CD4-positive, alpha-beta T cell (primary cell): ENCODE results near the gene KCNMA1. TPM values are rescaled to one million over a fixed set of nuclear protein-coding genes. Genes with fewer than 3 reads are reported as not detected.

Source experiments
- ATAC-seq: fragments of 200-7000 bp; cut with Tn5 transposase; one replicate; pipeline ENCODE4 v1.10.0; 2022; ENCODE audit warnings: mild to moderate bottlenecking; ENCODE audit not compliant: poor library complexity
- CTCF ChIA-PET: fragments of 350-600 bp; sonication (Branson Sonifier 250); formaldehyde crosslinking; loops from one replicate; lab custom pipeline; 2021; ENCODE audit warnings: antibody characterized with exemption, inconsistent platforms; lab: Charles Lee
- POLR2A ChIA-PET: fragments of 350-600 bp; sonication (Branson Sonifier 250); formaldehyde crosslinking; loops from one replicate; lab custom pipeline; 2021; ENCODE audit warnings: antibody characterized with exemption, inconsistent platforms; lab: Charles Lee
- DNase-seq, 14 experiments: peaks; one replicate each; pipeline ENCODE4 v3.0.0-alpha.2; 2013 to 2020; ENCODE audit warnings: mixed read lengths in 2 of 14
- H3K27ac ChIP-seq, 2 donors: one replicate each; pipeline versions ENCODE4 v1.5.1 to v1.7.0; 2013; ENCODE audit warnings: low read length in 2 of 2, low read depth in 1 of 2, mild to moderate bottlenecking in 1 of 2
- H3K27me3 ChIP-seq, 2 experiments: 1 replicate in 1 of 2; 2 replicates in 1 of 2; pipeline versions ENCODE4 v1.6.1 to v1.7.0; 2013; ENCODE audit warnings: low read length in 2 of 2, control low read depth in 1 of 2, mild to moderate bottlenecking in 1 of 2, moderate library complexity in 1 of 2; ENCODE audit not compliant: insufficient read depth in 2 of 2, control insufficient read depth in 1 of 2
- H3K36me3 ChIP-seq: one replicate; pipeline ENCODE4 v1.6.1; 2013; ENCODE audit warnings: low read length, control low read depth; ENCODE audit not compliant: insufficient read depth
- H3K4me1 ChIP-seq: one replicate; pipeline ENCODE4 v1.6.1; 2013; ENCODE audit warnings: low read length, control low read depth; ENCODE audit not compliant: insufficient read depth
- H3K4me3 ChIP-seq: one replicate; pipeline ENCODE4 v1.5.1; 2013; ENCODE audit warnings: mild to moderate bottlenecking, low read length, moderate library complexity
- H3K9me3 ChIP-seq, 2 experiments: 1 replicate in 1 of 2; 2 replicates in 1 of 2; pipeline versions ENCODE4 v1.6.1 to v1.7.0; 2013; ENCODE audit warnings: low read length in 2 of 2, mild to moderate bottlenecking in 2 of 2, control low read depth in 1 of 2, moderate library complexity in 1 of 2; ENCODE audit not compliant: control insufficient read depth in 1 of 2, insufficient read depth in 1 of 2
- H3K27ac Mint-ChIP-seq: one replicate; pipeline ENCODE4 v1.8.0; 2020; ENCODE audit warnings: mixed read lengths
- H3K27me3 Mint-ChIP-seq: one replicate; pipeline ENCODE4 v1.8.0; 2021; ENCODE audit warnings: mixed read lengths
- H3K36me3 Mint-ChIP-seq: one replicate; pipeline ENCODE4 v1.8.0; 2021; ENCODE audit warnings: low read depth, mixed read lengths
- H3K4me1 Mint-ChIP-seq: one replicate; pipeline ENCODE4 v1.8.0; 2021; ENCODE audit warnings: low read depth, mixed read lengths
- H3K4me3 Mint-ChIP-seq: one replicate; pipeline ENCODE4 v1.8.0; 2020; ENCODE audit warnings: mild to moderate bottlenecking, mixed read lengths
- H3K9me3 Mint-ChIP-seq: one replicate; pipeline ENCODE4 v1.8.0; 2020; ENCODE audit warnings: mixed read lengths
- intact Hi-C, 2 experiments: fragments of 100-400 bp; cut with DNase I in 1 of 2; cut with micrococcal nuclease in 1 of 2; formaldehyde crosslinking; loops; one replicate each; pipeline versions ENCODE4 v1.15.1 to v1.9.0; 2023 to 2025; cut with DNase I, micrococcal nuclease
- total RNA-seq, 174 experiments: library from RNA in 2 of 174; stranded (reverse) in 2 of 174; gene quantifications; one replicate each; pipeline ENCODE4 v1.2.3 and lab custom pipeline; 2021 to 2026
- TF ChIP-seq, protein P1 (sequence below): fragments of 200-600 bp; IDR thresholded peaks from one replicate; pipeline ENCODE4 v1.8.0; 2022; ENCODE audit warnings: antibody characterized with exemption, mild to moderate bottlenecking

Gene KCNMA1
- total RNA-seq, 2 experiments from 2014 or later = not detected

- intact Hi-C loops = no loop called here
- POLR2A ChIA-PET = no interaction called here
These were observed 567.3 kb downstream of the KCNMA1 start for GRCh38 chr10:77070346-77070745.

GRCh38 chr10:77068969-77069368, 568.6 kb downstream of the KCNMA1 start:
- Histone ChIP-seq H3K27ac (no peak overlapping the region), H3K36me3 (no peaks in the 10 kb centered on the region), H3K4me3 (no peak overlapping the region), H3K27me3 (no peaks in the 10 kb centered on the region), H3K4me1 (no peaks in the 10 kb centered on the region), H3K9me3 (no peaks in the 10 kb centered on the region)
- Mint-ChIP-seq H3K36me3 (no peaks in the 10 kb centered on the region), H3K27me3 (no peaks in the 10 kb centered on the region), H3K27ac (no peak overlapping the region), H3K4me3 (no peak overlapping the region), H3K9me3 (no peaks in the 10 kb centered on the region), H3K4me1 (no peaks in the 10 kb centered on the region)
- CTCF ChIA-PET = no interaction called here
- POLR2A ChIA-PET = no interaction called here
- DNase-seq = no peak
- ATAC-seq = no peak
- intact Hi-C loops = no loop called here
- TF ChIP-seq, protein P1, sequence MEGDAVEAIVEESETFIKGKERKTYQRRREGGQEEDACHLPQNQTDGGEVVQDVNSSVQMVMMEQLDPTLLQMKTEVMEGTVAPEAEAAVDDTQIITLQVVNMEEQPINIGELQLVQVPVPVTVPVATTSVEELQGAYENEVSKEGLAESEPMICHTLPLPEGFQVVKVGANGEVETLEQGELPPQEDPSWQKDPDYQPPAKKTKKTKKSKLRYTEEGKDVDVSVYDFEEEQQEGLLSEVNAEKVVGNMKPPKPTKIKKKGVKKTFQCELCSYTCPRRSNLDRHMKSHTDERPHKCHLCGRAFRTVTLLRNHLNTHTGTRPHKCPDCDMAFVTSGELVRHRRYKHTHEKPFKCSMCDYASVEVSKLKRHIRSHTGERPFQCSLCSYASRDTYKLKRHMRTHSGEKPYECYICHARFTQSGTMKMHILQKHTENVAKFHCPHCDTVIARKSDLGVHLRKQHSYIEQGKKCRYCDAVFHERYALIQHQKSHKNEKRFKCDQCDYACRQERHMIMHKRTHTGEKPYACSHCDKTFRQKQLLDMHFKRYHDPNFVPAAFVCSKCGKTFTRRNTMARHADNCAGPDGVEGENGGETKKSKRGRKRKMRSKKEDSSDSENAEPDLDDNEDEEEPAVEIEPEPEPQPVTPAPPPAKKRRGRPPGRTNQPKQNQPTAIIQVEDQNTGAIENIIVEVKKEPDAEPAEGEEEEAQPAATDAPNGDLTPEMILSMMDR = no peak

More at GRCh38 chr10:77070346-77070745, 567.3 kb downstream of the KCNMA1 start:
- no peaks in the 10 kb centered on the region for H3K27me3 Mint-ChIP-seq
- H3K27me3 ChIP-seq = no peaks in the 10 kb centered on the region
- H3K36me3 ChIP-seq = no peaks in the 10 kb centered on the region
- H3K27ac Mint-ChIP-seq = no peak overlapping the region
- no peaks in the 10 kb centered on the region for H3K36me3 Mint-ChIP-seq
- no peak overlapping the region for H3K4me3 Mint-ChIP-seq
- TF ChIP-seq, protein P1 = no peak
- CTCF ChIA-PET = no interaction called here
- H3K4me3 ChIP-seq = no peak overlapping the region
- no peak overlapping the region for H3K27ac ChIP-seq
- no peaks in the 10 kb centered on the region for H3K9me3 Mint-ChIP-seq
- DNase-seq (no peak), ATAC-seq (no peak)
- no peaks in the 10 kb centered on the region for H3K4me1 ChIP-seq
- H3K9me3 ChIP-seq = no peaks in the 10 kb centered on the region
- H3K4me1 Mint-ChIP-seq = no peaks in the 10 kb centered on the region

DNA sequence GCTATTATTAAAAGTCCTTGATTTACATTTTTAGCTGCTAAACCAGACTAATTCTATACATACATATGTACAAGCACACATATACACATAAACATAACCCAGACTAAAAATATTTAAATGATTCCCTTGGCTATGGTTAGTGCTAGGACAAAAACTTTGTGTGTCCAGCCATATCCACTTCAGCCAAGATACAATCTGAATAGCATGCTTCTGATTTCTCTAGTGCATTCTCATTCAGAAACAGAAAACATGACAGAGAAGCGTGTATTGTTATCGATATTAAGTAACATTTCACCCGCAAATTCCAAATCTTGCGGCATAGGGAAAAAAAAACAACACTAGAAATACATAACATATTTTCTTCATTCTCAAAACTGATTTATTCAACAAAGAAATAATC, 569.3 kb downstream of the KCNMA1 start:
- H3K36me3 ChIP-seq = no peaks in the 10 kb centered on the region
- DNase-seq = no peak
- H3K4me3 ChIP-seq = no peak overlapping the region
- H3K4me1 Mint-ChIP-seq = no peaks in the 10 kb centered on the region
- no peaks in the 10 kb centered on the region for H3K9me3 ChIP-seq
- ChIA-PET POLR2A (no interaction called here), CTCF (no interaction called here)
- H3K27ac ChIP-seq = no peak overlapping the region
- H3K27me3 ChIP-seq = no peaks in the 10 kb centered on the region
- no peak overlapping the region for H3K27ac Mint-ChIP-seq
- H3K36me3 Mint-ChIP-seq = no peaks in the 10 kb centered on the region
- H3K4me1 ChIP-seq = no peaks in the 10 kb centered on the region
- H3K9me3 Mint-ChIP-seq = no peaks in the 10 kb centered on the region
- H3K4me3 Mint-ChIP-seq = no peak overlapping the region
- no peak for ATAC-seq
- TF ChIP-seq, protein P1 = no peak
- intact Hi-C loops = no loop called here
- no peaks in the 10 kb centered on the region for H3K27me3 Mint-ChIP-seq
